Adrenal gland (tissue), 5 donors: ENCODE measurements around the gene NUP88.

ENCODE experiments used
- POLR2A ChIP-seq, 2 donors: fragments of 450-650 bp; IDR thresholded peaks; one replicate each; pipeline ENCODE4 v1.6.1; 2017; ENCODE audit warnings: antibody characterized with exemption in 2 of 2, mild to moderate bottlenecking in 2 of 2, moderate library complexity in 1 of 2
- TF ChIP-seq, protein P1 (sequence below), 6 experiments: fragments of 450-650 bp in 4 of 6; fragments of 200-600 bp in 2 of 6; sonication (generic) in 1 of 6; IDR thresholded peaks; 1 replicate in 5 of 6; 2 replicates in 1 of 6; pipeline versions ENCODE4 v1.5.1 to v1.8.0; 2016 to 2021; ENCODE audit warnings: antibody characterized with exemption in 6 of 6, mild to moderate bottlenecking in 2 of 6, moderate library complexity in 1 of 6
- donor health status: DM: no; HTN: no; CAD: no.

- TF ChIP-seq, protein P1, sequence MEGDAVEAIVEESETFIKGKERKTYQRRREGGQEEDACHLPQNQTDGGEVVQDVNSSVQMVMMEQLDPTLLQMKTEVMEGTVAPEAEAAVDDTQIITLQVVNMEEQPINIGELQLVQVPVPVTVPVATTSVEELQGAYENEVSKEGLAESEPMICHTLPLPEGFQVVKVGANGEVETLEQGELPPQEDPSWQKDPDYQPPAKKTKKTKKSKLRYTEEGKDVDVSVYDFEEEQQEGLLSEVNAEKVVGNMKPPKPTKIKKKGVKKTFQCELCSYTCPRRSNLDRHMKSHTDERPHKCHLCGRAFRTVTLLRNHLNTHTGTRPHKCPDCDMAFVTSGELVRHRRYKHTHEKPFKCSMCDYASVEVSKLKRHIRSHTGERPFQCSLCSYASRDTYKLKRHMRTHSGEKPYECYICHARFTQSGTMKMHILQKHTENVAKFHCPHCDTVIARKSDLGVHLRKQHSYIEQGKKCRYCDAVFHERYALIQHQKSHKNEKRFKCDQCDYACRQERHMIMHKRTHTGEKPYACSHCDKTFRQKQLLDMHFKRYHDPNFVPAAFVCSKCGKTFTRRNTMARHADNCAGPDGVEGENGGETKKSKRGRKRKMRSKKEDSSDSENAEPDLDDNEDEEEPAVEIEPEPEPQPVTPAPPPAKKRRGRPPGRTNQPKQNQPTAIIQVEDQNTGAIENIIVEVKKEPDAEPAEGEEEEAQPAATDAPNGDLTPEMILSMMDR (IDR thresholded peaks at IDR 0.05), result no peak
- TF ChIP-seq POLR2A (IDR thresholded peaks at IDR 0.05), result no peak
These were observed 39.9 kb downstream of the NUP88 start for GRCh38 chr17:5379351-5380107.
